Urinary bladder (tissue), 4 donors: ENCODE measurements around the gene GRAMD4. TPM values are rescaled to one million over a fixed set of nuclear protein-coding genes. Genes with fewer than 3 reads are reported as not detected.

ENCODE experiments used
- DNase-seq: peaks from one replicate; pipeline ENCODE4 v3.0.0-alpha.2; 2015; ENCODE audit errors: extremely low spot score
- H3K27ac ChIP-seq: one replicate; pipeline ENCODE4 v1.5.1; 2013; ENCODE audit warnings: low read depth, mild to moderate bottlenecking, moderate library complexity
- H3K36me3 ChIP-seq: one replicate; pipeline ENCODE4 v1.6.1; 2013; ENCODE audit warnings: mild to moderate bottlenecking, moderate library complexity; ENCODE audit not compliant: insufficient read depth
- H3K4me1 ChIP-seq: one replicate; pipeline ENCODE4 v1.6.1; 2013; ENCODE audit warnings: mild to moderate bottlenecking, moderate library complexity; ENCODE audit not compliant: insufficient read depth
- H3K4me3 ChIP-seq: one replicate; pipeline ENCODE4 v1.5.1; 2013; ENCODE audit warnings: low read depth, low read length
- WGBS: extraction: QIAGEN DNeasy Blood & Tissue Kit; methylation state at CpG from one replicate; pipeline ENCODE4 v1.1.7; 2013; 5-methylcytosine and 5-hydroxymethylcytosine counted together
- polyA plus RNA-seq: library from polyadenylated mRNA; stranded (reverse); fragments of 200-250 nt; gene quantifications from one replicate; pipeline ENCODE4 v1.2.3, GENCODE V29; 2013
- total RNA-seq: library from RNA; depleted of rRNA; stranded (reverse); fragments of >200 nt; gene quantifications from one replicate; pipeline ENCODE4 v1.2.3, GENCODE V29; 2014
- donor health status: healthy with polysubstance abuse.
- donor health status: healthy.

The GRAMD4 gene
- total and polyA plus RNA-seq, 2 donors, result 10.9 to 13.1 TPM

DNA sequence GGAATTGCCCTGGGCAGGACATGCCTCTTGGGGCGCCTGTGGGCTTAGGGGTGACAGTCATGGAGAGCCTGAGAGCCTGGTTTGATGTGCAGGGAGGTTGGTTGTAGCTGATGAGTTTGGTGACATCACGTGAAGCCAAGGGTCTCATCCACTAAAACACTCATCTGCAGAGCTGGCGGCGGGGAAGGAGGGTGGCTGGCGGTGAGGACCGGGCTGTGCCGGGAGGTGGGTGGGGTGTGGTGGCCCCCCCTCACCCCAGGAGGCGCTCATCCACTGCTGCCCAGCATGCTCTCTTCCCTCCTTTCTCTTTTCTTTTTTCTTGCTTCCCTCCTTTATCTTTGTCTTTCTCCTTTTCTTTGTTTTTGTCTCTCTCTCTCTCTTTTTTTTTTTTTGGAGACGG, 49.0 kb downstream of the GRAMD4 start:
- no peak overlapping the region for H3K4me3 ChIP-seq
- H3K4me1 ChIP-seq, result no peaks in the 10 kb centered on the region
- no peak for DNase-seq
- H3K27ac ChIP-seq, result no peak overlapping the region
- 97% methylated on average over 9 of the region's 9 CpGs for WGBS
- H3K36me3 ChIP-seq, result no peaks in the 10 kb centered on the region

- WGBS, result 88% methylated on average over 17 of the region's 17 CpGs
- Histone ChIP-seq H3K4me3 (no peak overlapping the region), H3K27ac (no peak overlapping the region), H3K4me1 (no peaks in the 10 kb centered on the region), H3K36me3 (no peaks in the 10 kb centered on the region)
- DNase-seq, result no peak
These were observed 51.7 kb downstream of the GRAMD4 start for GRCh38 chr22:46671824-46672432.

GRCh38 chr22:46672731-46673130, 52.5 kb downstream of the GRAMD4 start:
- Histone ChIP-seq H3K4me3 (no peak overlapping the region), H3K27ac (no peak overlapping the region), H3K4me1 (no peaks in the 10 kb centered on the region), H3K36me3 (no peaks in the 10 kb centered on the region)
- no peak for DNase-seq
- 80% methylated on average over 18 of the region's 18 CpGs for WGBS

DNA sequence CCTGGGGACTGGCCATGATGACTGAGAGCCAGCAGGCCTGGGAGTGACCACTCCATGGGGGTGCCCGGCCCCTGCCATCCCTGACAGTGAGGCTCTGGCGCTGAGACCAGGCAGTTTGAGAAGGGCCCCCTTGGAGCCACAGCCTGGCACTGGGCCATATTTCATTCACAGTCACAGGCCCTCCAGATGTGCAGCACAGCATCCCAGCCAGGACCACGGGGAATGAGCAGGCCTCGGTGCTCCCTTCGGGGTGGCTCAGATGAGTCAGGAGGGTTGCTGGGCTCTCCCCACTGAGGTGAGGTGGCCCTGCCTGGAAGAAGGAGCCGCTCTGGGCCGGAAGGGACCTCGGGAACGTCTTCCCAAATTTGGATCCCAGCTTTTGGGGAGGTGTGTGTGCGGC, 53.0 kb downstream of the GRAMD4 start:
- no peak for DNase-seq
- 89% methylated on average over 10 of the region's 10 CpGs for WGBS
- no peak overlapping the region for H3K27ac ChIP-seq
- H3K36me3 ChIP-seq, result no peaks in the 10 kb centered on the region
- no peaks in the 10 kb centered on the region for H3K4me1 ChIP-seq
- no peak overlapping the region for H3K4me3 ChIP-seq

GRCh38 chr22:46673662-46674236, 53.6 kb downstream of the GRAMD4 start:
- no peaks in the 10 kb centered on the region for H3K4me1 ChIP-seq
- no peak for DNase-seq
- no peaks in the 10 kb centered on the region for H3K36me3 ChIP-seq
- no peak overlapping the region for H3K4me3 ChIP-seq
- no peak overlapping the region for H3K27ac ChIP-seq
- WGBS, result 92% methylated on average over 32 of the region's 32 CpGs

DNA sequence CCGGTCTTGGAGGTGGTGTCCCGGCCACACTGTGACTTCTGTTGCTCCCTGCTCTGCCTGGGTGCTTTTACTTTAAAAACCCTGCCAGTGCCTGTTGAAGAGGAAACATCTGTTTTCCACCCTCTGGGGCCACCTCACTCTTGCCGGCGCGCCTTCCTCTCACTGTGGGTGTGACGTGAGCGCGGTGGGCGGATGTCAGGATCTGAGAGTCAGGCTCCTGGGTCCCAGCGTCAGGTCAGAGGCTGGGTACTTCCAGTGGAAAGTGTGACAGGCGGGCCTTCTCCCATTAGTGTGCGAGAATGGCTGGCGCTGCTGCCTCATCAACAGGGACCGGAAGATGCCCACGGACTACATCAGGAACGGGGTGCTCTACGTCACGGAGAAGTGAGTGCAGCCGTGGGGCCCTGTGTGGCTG, 54.2 kb downstream of the GRAMD4 start:
- no peak overlapping the region for H3K4me3 ChIP-seq
- WGBS, result 77% methylated on average over 19 of the region's 19 CpGs
- H3K36me3 ChIP-seq, result no peaks in the 10 kb centered on the region
- no peak for DNase-seq
- no peaks in the 10 kb centered on the region for H3K4me1 ChIP-seq
- no peak overlapping the region for H3K27ac ChIP-seq

- no peak overlapping the region for H3K27ac ChIP-seq
- no peak overlapping the region for H3K4me3 ChIP-seq
- WGBS, result 83% methylated on average over 11 of the region's 11 CpGs
- no peaks in the 10 kb centered on the region for H3K4me1 ChIP-seq
- DNase-seq, result no peak
- no peaks in the 10 kb centered on the region for H3K36me3 ChIP-seq
These were observed 54.7 kb downstream of the GRAMD4 start for GRCh38 chr22:46674906-46675305.

- 94% methylated on average over 13 of the region's 13 CpGs for WGBS
- no peak overlapping the region for H3K27ac ChIP-seq
- no peaks in the 10 kb centered on the region for H3K4me1 ChIP-seq
- H3K36me3 ChIP-seq, result no peaks in the 10 kb centered on the region
- H3K4me3 ChIP-seq, result no peak overlapping the region
- no peak for DNase-seq
These were observed 55.3 kb downstream of the GRAMD4 start for GRCh38 chr22:46675479-46675878.

- no peak for DNase-seq
- Histone ChIP-seq H3K36me3 (no peaks in the 10 kb centered on the region), H3K4me3 (no peak overlapping the region), H3K27ac (no peak overlapping the region), H3K4me1 (no peaks in the 10 kb centered on the region)
- WGBS, result 90% methylated on average over 16 of the region's 16 CpGs
These were observed 55.8 kb downstream of the GRAMD4 start for GRCh38 chr22:46675938-46676337.

GRCh38 chr22:46676479-46676878, 56.3 kb downstream of the GRAMD4 start:
- no peak overlapping the region for H3K4me3 ChIP-seq
- WGBS, result 93% methylated on average over 15 of the region's 15 CpGs
- no peaks in the 10 kb centered on the region for H3K4me1 ChIP-seq
- no peak overlapping the region for H3K27ac ChIP-seq
- no peaks in the 10 kb centered on the region for H3K36me3 ChIP-seq
- no peak for DNase-seq

- no peaks in the 10 kb centered on the region for H3K4me1 ChIP-seq
- no peak overlapping the region for H3K27ac ChIP-seq
- no peaks in the 10 kb centered on the region for H3K36me3 ChIP-seq
- H3K4me3 ChIP-seq, result no peak overlapping the region
- DNase-seq, result no peak
- WGBS, result 92% methylated on average over 14 of the region's 14 CpGs
These were observed 56.7 kb downstream of the GRAMD4 start for GRCh38 chr22:46676881-46677280.

GRCh38 chr22:46677323-46678002, 57.3 kb downstream of the GRAMD4 start:
- H3K4me1 ChIP-seq, result no peaks in the 10 kb centered on the region
- H3K4me3 ChIP-seq, result no peak overlapping the region
- H3K36me3 ChIP-seq, result no peaks in the 10 kb centered on the region
- no peak for DNase-seq
- no peak overlapping the region for H3K27ac ChIP-seq
- WGBS, result 93% methylated on average over 28 of the region's 28 CpGs

DNA sequence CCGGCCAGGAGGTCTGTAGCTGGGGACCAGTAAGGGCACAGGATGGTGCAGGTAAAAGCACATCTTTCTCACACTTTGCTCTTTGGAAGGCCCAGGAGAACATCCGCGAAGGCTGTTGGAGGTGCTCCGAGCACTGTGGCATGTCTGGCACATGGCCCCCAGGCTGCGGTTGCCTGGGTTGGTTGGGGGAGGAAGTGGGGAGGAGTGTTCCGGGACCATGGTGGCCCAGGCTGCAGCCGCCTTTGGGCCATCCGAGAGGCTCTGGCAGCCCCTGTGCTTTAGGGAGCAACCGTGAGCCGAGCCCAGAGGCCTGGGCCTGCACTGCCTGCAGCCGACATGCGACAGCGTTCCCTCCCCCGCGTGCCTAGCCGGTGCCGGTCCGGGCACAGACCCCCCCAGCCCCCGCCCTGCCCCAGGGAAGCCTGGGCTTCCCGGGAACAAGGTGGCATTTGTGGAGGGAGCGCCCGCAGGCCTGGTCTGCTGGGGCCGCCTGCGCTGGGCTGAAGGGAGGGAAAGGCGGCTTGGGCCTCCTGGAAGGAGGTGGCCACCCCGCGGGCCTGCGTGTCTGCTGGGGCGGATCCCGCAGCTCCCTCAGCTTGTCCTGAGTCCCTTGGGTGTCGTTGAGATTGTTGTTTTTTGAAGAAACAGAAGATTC, 57.9 kb downstream of the GRAMD4 start:
- Histone ChIP-seq H3K27ac (no peak overlapping the region), H3K4me3 (no peak overlapping the region), H3K4me1 (no peaks in the 10 kb centered on the region), H3K36me3 (no peaks in the 10 kb centered on the region)
- 88% methylated on average over 31 of the region's 31 CpGs for WGBS
- DNase-seq, result no peak
